GM12865 (cell line): Measurements from ENCODE around the gene KRTAP12-1.
"Not testable (repeated sequence)": the region's sequence is repeated elsewhere in the genome, so short reads cannot be mapped to it uniquely, and the experiment has no call there.

ENCODE experiments used
- DNase-seq: peaks from one replicate; pipeline ENCODE4 v3.0.0; 2010; ENCODE audit warnings: low read depth
- H3K4me3 ChIP-seq: 2 replicates; pipeline ENCODE4 v1.5.1; 2011; ENCODE audit warnings: mild to moderate bottlenecking, low read depth, low read length, control low read depth
- CTCF ChIP-seq: IDR thresholded peaks from 2 replicates; pipeline ENCODE4 v1.5.1; 2011; ENCODE audit warnings: low read length, control low read depth, low read depth, inconsistent platforms; ENCODE audit not compliant: insufficient read depth; ENCODE audit errors: missing control alignments

Gene KRTAP12-1

GRCh38 chr21:44696572-44696971, 14.6 kb upstream of the KRTAP12-1 start:
- TF ChIP-seq CTCF: no peak
- no peak overlapping the region for H3K4me3 ChIP-seq
- DNase-seq: no peak

GRCh38 chr21:44695641-44696040, 13.7 kb upstream of the KRTAP12-1 start:
- DNase-seq: no peak
- TF ChIP-seq CTCF: no peak
- no peak overlapping the region for H3K4me3 ChIP-seq

GRCh38 chr21:44695184-44695583, 13.2 kb upstream of the KRTAP12-1 start:
- no peak for TF ChIP-seq CTCF
- DNase-seq: no peak
- H3K4me3 ChIP-seq: no peak overlapping the region

DNA sequence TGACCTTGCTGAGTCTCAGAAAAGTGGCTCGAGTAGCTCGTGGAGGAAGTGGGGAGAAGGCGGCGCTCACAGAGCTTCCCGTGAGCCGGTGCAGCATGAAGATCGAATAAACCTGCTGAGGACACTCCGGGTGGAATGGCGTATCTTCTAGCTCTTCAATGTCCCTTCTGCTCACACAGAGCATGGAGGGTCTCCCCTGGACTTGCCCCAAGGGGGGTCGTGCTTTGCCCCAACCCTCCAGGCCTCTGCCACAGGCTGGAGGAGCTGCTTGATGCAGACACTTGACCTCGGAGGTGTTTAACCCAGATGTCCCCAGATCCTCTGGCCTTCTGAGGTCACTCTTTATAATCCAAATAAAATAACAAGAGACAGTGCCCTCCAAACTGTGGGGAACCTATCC, 12.8 kb upstream of the KRTAP12-1 start:
- DNase-seq: no peak
- H3K4me3 ChIP-seq: no peak overlapping the region

GRCh38 chr21:44692798-44693512, 11.0 kb upstream of the KRTAP12-1 start:
- no peak for DNase-seq
- no peak for TF ChIP-seq CTCF

More for the DNA sequence above, 12.8 kb upstream of the KRTAP12-1 start:
- no peak for TF ChIP-seq CTCF

DNA sequence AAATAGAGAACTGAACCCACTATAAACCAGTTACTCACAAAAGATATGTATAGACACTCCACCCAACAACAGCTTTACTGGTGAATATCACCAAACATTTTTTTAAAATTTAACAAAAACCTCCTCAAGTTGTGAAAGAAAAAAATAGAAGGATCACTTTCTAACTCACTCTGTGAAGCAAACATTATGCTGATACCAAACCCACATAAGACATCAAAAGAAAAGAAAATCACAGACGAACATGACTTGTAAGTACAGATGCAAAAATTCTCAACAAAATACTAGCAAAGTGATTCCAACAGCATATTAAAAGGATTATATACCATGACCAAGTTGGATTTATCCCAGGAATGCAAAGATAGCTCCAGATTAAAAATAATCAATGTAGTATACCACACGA, 9.7 kb upstream of the KRTAP12-1 start:
- TF ChIP-seq CTCF: no peak
- no peak for DNase-seq
- no peak overlapping the region for H3K4me3 ChIP-seq

More at GRCh38 chr21:44692798-44693512, 11.0 kb upstream of the KRTAP12-1 start:
- H3K4me3 ChIP-seq: no peak overlapping the region

GRCh38 chr21:44689740-44690139, 7.8 kb upstream of the KRTAP12-1 start:
- DNase-seq, H3K4me3 ChIP-seq: not testable (repeated sequence)
